Stimulated activated CD8-positive, alpha-beta memory T cell treated with anti-CD3 and anti-CD28 coated beads, Interleukin-12 subunit alpha, Interleukin-12 subunit beta, amount 100 ng/mL, for 1 hour (primary cell): Measurements from ENCODE around the gene ETDA.
A peak's percentile ranks its signal among the peaks of the same experiment; 100 is the strongest.
"Not testable (repeated sequence)": the region's sequence is repeated elsewhere in the genome, so short reads cannot be mapped to it uniquely, and the experiment has no call there.

Experiments used
- DNase-seq: peaks from one replicate; pipeline ENCODE4 v3.0.0-alpha.2; 2020; ENCODE audit warnings: low read depth

Gene ETDA

DNA sequence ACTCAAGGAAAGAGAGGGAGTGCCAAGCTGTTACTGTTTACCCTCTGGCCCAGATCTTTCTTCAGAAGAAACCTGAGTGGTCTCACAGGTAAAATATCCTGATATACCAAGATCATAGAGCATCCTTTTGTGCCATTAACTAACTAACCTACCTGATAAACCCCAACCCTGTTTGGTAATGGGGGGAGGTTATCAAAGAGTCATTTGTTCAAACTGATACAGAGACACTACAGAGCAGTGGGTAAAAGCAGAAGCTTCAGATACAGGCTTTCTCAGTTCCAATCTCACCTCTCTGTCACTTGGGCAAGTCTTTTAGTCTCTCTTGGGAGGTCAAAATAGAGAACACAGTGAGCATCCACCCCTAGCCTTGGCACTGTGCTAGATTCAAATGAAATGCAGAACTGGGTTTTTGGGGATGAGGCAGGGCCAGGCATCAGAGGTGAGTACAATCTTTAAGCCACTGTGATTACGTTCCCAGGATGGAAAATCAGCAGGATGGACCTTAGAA lies at the start of gene ETDA:
ETDA (plus strand) TSS at position 51 of the 508 bp plus-strand sequence. CDS start 1,216 bp downstream, outside the sequence.
- not testable (repeated sequence) for DNase-seq

DNA sequence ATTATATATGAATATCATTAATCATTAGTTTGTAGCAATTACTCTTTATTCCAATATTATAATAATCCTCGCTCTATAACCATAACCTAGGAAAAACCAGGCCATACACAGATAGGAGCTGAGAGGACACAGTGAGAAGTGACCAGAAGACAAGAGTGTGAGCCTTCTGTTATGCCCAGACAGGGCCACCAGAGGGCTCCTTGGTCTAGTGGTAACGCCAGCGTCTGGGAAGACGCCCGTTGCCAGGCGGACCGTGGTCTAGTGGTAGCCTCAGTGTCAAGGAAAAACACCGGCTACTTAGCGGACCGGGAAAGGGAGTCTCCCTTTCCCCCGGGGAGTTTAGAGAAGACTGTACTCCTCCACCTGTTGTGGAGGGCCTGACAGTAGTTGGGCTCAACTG lies 45.4 kb upstream of the ETDA start:
- DNase-seq: not testable (repeated sequence)

DNA sequence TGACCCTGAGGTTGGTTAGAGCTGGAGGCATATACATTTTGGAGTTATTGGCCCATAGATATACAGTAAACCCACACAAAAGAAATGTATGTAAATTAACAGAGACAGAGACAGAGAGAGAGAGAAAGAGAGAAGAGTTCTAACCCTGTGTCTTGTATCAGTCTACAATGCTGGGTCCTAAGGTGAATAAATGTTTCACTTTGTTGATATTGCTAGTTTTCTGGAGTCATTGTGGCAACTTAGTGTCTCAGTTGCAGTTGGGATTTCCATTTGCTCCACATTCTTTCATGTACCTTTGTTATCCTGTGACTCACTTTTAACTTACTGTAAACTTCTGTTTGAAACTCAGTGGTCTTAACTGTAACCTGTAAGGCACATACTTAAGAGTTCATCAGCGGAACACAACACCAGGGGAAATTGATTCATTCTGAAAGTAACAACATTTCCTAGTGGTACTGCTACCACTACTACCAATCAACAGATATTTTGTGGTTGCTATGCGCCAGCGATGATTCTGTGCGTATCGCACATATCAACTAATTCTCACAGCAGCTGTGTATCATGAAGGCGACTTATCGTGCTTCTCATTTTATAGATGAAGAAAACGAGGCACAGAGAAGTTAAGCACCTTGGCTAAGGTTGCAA lies 38.5 kb upstream of the ETDA start:
- no peak for DNase-seq

DNA sequence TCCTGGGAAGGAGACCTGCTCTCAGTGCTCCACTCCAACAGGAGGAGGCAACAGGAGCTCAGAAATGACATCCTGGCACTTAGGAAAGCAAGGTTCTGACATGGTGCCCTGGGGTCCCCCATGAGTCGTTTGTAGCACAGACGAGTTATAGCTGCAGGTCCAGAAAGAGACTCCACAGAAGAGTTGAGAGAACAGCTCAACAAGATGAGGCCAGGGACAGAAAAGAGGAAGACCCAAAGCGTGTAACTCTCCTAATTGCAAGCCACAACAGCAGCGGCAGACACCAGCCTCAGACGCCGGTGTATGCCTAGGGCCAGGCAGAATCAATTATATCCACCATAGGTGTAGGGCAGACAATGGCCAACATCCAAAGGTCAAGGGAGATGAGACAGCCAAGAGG lies 5.9 kb upstream of the ETDA start:
- not testable (repeated sequence) for DNase-seq

DNA sequence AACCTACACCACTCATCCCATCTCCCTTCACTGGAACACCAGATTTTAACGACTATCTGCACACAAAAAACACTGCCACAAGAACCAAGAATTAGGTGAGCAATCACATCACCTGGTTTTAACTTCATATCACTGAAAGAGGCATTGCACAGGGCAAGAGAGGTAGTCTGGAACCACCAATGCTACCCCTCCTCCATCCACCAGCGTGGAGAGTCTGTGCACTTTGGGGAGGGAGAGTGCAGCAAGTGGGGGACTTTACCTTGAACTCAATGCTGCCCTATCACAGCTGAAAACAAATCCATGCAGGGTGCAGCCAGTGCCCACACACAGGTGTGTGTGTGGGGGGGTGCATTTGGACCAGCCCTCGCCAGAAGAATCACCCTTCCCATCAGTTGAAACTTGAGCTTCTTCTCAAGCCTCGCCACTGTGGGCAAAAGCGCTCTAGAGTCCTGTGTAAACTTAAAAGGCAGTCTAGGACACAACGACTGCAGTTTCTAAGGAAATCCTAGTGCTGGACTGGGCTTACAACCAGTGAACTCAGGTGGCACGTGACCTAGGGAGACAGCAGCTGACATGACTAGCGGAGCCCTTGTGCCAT lies 4.3 kb downstream of the ETDA start:
- DNase-seq: not testable (repeated sequence)

DNA sequence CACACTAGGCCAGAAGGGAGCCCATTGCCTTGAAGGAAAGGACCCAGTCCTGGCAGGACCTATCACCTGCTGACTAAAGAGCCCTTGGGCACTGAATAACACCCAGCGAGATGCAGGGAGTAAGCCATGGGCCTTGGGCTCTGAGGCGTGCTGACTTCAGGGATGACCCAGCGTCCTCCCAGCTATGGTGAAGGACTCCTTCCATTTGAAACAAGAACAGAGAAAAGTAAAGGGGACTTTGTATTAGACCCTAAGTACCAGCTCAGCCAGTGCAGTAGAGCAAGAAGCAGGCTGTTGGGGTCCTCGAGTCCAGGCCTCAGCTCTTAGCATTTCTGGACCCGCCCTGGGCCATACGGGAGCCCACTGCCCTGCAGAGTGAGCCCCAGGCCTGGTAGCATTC lies 5.1 kb downstream of the ETDA start:
- DNase-seq: no peak

DNA sequence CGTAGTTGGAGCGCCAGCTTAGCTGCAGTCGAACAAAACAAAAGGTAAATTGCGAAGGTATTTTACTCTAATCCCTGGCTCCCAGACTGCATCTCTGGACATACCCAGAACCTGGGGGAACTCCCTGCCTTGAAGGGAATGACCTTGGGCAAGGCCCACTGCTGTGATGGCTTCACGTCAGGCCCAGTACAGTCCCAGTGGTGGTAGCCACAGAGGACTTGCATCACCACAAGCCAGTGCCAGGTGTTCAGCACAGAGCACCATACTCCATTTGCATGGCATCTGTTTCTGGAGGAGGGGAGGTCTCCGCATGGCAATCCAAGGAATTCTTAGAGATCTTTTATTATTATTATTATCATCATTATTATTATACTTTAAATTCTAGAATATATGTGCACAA lies 5.6 kb downstream of the ETDA start:
- no peak for DNase-seq

DNA sequence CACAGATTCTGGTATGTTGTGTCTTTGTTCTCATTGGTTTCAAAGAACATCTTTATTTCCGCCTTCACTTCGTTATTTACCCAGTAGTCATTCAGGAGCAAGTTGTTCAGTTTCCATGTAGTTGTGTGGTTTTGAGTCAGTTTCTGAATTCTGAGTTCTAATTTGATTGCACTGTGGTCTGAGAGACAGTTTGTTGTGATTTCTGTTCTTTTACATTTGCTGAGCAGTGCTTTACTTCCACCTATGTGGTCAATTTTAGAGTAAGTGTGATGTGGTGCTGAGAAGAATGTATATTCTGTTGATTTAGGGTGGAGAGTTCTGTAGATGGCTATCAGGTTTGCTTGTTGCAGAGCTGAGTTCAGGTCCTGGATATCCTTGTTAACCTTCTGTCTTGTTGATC lies 9.1 kb downstream of the ETDA start:
- DNase-seq: not testable (repeated sequence)

DNA sequence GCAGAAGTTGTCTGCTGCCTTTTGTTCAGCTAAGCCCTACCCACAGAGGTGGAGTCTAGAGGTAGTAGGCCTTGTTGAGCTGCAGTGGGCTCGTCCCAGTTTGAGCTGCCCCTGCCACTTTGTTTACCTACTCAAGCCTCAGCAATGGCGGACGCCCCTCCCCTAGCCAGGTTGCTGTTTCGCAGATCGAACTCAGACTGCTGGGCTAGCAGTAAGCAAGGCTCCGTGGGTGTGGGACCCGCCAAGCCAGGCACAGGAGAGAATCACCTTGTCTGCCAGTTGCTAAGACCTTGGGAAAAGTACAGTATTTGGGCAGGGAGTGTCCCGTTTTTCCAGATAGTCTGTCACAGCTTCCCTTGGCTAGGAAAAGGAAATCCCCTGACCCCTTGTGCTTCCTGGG lies 11.5 kb downstream of the ETDA start:
- not testable (repeated sequence) for DNase-seq

DNA sequence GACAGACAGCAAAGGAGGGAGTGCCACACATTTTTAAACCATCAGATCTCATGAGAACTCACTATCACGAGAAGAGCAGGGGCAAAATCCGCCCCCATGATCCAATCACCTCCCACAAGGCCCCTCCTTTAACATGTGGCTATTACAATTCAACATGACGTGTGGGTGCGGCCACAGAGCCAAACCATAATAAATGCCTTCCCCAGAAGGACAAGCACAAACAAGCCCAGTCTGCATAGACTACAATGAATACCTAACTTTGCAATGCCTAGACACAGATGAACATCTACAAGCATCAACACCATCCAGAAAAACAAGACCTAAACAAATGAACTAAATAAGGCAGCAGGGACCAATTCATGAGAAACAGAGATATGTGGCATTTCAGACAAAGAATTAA lies 12.3 kb downstream of the ETDA start:
- DNase-seq: no peak

DNA sequence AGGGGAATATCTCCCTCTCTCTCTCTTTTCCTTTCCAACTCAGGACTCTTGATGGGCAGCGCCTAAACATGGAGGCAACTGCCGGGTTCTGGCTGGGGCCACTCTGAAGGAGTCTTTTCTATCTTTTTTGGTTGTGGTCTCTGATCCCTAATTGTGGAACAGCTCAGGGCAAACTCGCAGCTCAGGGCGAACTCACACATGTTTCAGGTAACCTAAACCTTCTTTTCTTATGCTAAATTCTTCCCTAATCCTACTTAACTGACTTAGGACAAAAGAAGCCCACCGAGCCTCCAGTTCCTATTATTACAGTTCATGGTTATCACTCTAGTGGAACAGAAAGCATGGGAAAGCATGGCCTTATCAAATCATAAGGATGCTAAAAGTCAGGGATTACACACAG lies 21.3 kb downstream of the ETDA start:
- no peak for DNase-seq

DNA sequence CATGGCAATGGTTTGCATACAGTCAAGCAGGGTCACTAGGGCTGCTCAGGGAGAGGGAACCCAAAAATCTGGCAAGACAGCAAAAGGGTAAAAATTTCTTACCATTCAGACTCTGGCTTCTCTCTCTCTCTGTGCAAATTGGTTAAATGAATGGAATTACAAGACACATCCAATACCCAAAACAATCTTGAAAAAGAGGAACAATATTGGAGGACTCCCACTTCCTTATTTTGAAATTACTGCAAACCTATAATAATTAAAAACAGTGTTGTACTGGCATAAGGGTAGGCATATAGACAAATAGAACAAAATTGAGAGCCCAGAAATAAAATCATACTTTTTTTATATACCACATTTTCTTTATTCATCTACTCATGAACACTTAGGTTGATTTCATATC lies 24.1 kb downstream of the ETDA start:
- DNase-seq: no peak

DNA sequence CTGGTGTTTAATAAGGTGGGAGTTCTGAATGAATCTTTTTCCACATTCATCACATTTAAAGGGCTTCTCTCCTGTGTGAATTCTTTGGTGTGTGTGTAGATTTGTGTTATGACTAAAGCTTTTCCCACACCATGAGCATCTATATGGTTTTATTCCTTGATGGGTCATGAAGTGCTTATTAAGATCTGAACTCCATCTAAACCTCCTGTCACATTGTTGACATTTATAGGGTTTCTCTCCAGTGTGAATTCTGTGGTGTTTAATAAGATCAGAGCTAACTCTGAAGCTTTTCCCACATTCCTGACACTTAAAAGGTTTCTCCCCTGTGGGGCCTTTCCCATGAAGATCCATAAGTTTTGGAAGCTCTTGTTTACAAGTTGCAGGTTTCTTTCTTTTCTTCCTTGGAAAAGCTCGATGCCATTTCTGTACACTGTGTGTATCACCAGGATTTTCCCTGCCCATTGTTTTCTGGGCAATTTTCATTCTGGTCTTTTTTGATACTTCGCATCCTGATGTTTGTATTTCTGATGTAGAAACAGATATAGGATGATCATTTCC lies 35.5 kb downstream of the ETDA start:
- no peak for DNase-seq

DNA sequence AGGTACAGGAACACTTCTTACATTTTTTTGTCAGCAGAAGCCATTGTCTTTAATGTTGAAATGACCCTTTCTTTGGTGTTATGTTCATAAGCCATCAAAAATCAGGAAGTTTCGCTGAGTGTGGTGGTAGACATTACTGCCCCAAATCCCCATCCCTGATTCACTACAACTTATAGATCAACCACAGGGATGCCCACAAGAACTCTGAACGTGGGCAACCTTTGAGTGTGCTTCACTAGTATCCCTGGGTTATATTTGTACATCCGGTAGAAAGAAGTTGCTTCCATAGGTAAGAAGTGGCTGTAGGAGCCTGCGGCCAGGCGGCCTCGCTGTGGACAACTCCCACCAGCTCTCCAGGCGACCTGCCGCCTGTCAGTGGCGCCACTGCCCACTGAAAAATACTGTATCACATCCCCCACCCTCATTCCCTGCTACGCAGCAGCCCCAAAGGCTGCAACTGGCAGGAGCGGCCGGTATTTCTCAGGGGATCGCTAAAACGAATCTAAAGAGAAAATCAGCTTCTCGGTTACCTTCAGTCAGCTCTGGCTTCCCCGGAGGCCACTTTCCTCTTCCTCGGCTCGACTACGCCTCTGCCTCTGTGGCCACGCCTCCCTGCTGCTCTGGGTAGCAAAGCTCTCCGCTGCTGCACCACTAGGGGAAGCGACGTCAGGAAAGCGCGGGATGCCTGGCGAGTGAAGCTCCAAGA lies 43.5 kb downstream of the ETDA start:
- peak; percentile 20 for DNase-seq

DNA sequence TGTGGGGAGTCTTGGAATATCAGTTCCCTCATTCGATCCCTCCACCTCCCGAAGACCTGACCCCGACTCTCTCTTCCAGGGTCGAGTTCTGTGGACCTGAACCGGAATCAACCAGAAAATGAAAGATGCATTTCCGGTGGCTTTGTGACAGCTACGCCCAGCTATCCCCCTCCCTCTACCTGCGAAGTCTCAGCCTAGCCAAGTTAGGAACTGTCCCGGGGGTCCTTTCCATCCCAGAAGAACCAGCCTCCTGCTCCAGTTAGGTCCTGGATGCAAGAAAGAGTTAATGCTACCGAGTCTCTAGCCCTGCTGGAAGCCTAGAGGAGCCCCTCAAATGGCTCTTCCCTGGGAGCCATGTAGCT lies 44.1 kb downstream of the ETDA start:
- no peak for DNase-seq

DNA sequence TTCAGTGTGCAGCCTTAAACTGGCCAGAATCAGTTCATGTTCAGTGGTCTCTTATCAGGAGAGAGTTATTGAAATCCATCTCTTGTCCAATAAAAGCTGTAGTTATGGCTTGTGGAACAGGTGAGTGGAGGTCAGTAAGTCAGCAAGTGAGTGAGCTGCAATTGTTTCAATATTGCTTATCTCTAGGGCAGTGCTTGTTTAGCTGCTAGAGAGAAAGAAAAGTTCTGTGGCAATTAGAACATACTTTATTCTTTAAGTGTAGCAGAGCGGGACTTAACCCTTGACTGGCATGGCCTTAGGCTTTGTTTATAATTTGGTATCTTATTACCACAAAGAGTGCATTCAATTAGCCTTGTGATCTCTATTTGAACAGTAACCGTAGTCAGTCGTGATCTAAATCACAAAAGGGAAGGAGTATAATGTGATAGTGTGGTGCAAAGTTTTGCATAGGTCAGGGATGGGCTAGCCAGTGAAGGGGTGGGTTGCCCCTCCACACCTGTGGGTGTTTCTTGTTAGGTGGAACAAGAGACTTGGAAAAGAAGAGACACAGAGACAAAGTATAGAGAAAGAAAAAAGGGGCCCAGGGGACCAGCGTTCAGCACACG lies 50.5 kb downstream of the ETDA start:
- DNase-seq: no peak
